Measurements from ENCODE around the gene PDK4.

Gene PDK4

GRCh38 chr7:95536656-95537311, 59.5 kb downstream of the PDK4 start:
- H3K27ac Mint-ChIP-seq: no peak overlapping the region
- H3K9me3 Mint-ChIP-seq: no peaks in the 10 kb centered on the region
- H3K27me3 Mint-ChIP-seq: peaks cover 10% of the 10 kb centered on the region
- H3K36me3 Mint-ChIP-seq: peaks cover 2% of the 10 kb centered on the region
- H3K4me1 Mint-ChIP-seq: peaks cover 6% of the 10 kb centered on the region
- ATAC-seq: no peak
- no peak overlapping the region for H3K4me3 Mint-ChIP-seq

DNA sequence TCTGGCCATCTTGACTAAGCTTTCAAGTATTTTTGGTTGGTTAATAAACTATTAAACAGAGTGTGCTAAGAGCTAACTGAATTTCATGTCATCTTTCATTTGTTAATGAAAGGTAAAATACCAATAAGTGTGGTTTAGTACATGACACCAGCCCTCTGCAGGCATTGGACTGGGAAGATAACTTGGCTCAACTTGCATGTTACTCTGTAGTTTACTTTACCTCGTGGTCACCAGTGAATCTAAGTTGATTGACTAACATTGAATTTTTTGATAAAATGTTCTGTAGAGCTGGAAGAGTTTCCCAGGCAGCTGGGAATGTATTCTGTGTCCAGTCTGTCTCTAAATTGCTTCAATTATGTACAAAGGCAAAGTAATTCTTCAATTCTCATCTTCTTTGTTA, 60.7 kb downstream of the PDK4 start:
- Mint-ChIP-seq H3K9me3 (no peaks in the 10 kb centered on the region), H3K36me3 (no peaks in the 10 kb centered on the region), H3K27me3 (peaks cover 10% of the 10 kb centered on the region), H3K27ac (no peak overlapping the region), H3K4me3 (no peak overlapping the region), H3K4me1 (peaks cover 6% of the 10 kb centered on the region)
- no peak for ATAC-seq

- no peaks in the 10 kb centered on the region for H3K36me3 Mint-ChIP-seq
- ATAC-seq: no peak
- H3K27ac Mint-ChIP-seq: no peak overlapping the region
These were observed 61.5 kb downstream of the PDK4 start for GRCh38 chr7:95534796-95535195.

More at GRCh38 chr7:95534796-95535195, 61.5 kb downstream of the PDK4 start:
- Mint-ChIP-seq H3K9me3 (no peaks in the 10 kb centered on the region), H3K4me1 (peaks cover 6% of the 10 kb centered on the region), H3K4me3 (no peak overlapping the region), H3K27me3 (peaks cover 10% of the 10 kb centered on the region)
